NCI-H1694 treated with DMSO at 0.1 percent for 48 hours (cell line): ENCODE data around the gene PTPRM.

Experiments
- DNase-seq: peaks from one replicate; lab custom pipeline; 2025; lab: John Stamatoyannopoulos, UW

The PTPRM gene

DNA sequence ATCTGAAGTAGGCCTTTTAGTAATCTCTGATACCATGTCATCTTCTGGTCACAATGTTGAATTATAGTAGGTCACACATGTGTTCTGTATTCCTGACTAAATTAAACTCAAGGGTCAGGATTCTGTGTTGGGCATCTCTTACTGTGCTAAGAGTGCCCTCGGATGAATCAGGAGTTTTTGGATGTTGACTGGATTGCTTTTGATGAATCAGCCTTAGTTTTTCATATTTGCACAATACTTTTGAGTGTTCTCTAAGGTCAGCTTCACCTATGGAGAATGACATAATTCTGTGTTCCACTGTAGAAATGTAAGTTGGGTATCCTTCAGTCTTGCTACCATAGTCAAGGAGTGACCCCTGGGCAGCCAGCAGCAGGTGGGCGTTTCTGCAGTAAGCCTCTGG, 190.1 kb downstream of the PTPRM start:
- no peak for DNase-seq

DNA sequence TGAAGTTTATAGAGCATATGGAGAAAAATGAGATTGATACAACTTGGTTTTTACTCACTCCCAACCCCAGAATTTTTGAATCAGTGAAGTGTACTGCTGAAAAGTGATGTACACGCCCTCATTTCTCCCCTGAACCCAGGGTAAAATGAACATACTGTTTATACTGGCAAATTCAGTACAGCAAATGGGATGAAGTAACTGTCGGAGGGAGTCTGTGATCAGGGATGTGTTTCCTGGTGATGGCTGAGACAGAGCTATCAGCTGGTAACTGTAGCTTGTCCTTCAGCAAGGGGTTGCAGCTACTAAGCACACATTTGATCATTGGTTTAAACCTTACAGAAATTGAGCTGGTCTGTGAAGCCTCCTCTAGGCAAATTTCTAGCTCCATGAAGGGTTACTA, 191.6 kb downstream of the PTPRM start:
- no peak for DNase-seq

DNA sequence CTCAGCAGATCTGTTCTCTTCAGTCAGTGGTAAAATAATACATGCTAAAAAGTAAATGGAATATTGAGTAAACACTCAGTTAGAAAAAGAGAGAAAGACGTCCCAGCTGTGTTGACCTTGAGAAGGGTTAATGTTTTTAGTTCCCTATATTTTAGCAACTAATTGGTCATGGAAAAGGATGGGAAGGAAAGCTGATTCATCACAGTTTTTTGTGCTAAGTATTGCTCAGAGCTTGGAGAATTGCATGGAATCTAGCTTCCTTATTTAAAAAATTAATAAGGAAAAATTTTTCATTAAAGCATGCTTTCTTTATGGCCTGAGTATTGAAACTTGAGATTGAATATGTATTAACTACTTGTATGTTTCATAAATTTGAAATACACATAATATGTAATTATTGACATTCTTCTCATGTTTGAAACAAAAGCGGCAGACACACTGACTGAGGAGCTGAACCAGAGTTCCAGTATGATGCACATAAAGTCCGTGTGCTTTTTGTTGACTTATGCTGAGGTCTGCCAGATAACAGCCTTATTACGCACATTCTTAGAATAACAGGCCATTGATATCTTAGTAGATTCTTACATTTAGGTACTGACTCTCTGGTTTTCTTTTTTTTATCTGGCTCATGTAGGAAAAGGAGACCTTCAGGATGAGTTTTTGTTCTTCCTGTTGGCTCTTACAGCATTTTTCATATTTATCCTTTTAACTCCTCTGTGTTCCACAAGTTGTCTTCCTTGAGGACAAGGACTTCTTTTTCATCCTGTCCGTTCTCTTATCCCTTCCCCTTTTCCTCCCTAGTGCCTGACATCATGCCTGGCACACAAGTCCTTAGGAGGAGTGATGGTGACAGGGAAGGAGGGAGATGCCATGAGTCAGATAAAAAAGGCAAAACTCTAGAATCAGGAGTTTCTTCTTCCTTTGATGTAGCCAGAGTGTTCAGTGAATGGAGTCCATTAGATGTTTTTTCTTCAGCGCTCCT, 194.1 kb downstream of the PTPRM start:
- no peak for DNase-seq

DNA sequence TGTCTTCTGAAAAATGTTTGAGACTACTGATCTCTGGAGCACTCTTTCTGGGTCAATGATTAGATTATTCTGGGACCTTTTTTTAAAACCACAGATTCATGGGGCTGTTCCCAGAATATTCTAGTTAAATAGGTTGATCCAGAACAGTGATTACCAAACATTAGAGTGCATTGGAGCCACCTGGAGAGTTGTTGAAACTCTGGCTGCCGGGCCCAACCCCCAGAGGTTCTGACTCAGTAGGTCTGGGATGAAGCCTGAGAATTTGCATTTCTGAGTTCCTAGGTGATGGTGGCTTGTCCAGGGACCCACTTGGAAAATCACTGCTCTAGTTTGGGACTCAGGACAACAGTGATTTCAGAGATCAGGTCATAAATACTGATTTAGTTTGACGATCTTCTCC, 197.3 kb downstream of the PTPRM start:
- no peak for DNase-seq

DNA sequence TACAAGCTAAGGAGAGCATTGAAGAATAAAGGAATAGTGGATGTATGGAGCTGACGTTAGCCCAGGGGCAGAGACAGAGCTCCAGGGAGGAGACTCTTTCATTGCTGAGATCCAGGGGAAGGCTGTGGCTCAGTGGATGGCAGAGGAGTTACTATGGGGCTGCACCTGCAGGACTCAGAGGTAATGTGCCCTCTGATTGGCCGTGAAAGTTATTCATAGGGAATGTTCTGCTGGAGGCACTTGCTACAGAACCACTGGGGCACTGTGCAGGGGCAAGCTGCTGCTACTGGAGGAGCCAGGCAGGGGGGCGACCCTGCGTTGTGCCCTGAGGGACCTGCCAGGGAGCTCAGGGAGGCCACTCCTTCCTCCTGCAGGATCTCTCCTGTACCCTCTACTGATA, 199.2 kb downstream of the PTPRM start:
- no peak for DNase-seq

DNA sequence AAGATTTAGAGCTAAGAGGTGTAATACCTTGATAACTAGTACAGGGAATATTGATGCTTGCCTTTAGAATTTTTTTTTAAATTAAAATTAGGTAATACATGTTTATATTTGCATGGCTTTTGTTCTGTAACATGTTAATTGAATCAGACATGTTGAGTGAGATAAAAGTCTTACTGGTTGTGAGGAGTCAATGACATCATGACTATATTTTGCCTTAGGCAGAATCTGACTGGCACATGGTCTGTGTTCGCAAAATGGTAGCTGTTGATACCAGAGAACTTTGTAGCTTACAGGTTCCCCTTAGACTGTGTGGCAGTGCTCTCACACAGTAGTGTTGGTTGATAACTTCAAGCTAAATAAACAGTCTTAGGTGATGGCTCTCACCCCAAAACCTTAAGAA, 199.7 kb downstream of the PTPRM start:
- no peak for DNase-seq

DNA sequence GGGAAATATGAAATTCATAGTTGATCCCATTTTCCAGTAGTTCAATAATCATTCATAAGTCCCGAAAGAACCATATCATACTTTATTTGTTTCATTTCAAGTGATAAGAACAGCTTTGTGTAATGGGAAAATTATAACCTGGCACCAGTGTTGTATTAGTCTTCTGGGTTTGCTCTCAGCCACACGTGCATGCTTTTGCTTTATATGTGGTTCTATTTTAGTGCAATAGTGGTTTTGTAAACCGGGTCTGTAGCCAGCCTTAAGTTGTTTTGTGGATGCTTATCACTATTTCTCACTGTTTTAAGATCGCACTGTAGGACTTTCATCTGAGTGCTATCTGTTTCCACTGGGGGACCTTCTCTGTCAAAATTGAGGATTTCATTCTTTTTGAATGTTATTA, 203.8 kb downstream of the PTPRM start:
- DNase-seq, result no peak

DNA sequence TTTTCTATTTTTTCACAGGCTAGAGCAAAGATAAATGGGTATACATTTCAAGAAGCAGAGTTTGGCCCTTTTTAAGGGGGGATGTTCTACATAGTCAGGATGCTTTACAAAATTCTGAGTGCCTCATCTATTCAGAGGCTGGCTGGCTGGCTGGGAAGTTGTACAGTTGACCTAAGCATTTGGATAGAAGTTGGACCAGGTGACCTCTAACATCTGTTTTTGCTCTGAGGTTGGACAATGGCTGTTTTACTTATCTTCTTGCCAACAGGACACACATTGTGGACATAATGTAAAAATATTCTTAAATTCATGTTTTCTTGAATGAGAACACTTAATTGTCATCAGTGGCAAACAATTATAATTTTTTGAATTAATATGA, 205.4 kb downstream of the PTPRM start:
- no peak for DNase-seq

DNA sequence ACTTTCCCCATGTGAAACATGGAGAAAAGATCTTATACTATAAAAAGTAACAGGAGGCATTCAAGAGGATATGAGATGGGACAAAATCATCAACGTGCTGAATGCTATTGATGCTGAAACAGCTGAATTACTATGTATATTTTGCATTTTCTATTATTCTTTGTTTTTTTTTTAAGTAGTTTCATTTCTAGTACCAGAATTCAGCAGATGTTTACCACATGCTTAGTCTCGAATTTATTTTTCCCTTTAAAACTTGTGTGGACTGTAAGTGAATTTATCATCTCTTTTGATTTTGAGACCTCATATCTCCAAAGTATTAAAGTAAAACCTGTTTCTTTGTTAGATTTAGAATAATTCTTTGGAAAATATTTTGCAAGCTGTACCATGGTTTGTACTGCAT, 205.8 kb downstream of the PTPRM start:
- no peak for DNase-seq

DNA sequence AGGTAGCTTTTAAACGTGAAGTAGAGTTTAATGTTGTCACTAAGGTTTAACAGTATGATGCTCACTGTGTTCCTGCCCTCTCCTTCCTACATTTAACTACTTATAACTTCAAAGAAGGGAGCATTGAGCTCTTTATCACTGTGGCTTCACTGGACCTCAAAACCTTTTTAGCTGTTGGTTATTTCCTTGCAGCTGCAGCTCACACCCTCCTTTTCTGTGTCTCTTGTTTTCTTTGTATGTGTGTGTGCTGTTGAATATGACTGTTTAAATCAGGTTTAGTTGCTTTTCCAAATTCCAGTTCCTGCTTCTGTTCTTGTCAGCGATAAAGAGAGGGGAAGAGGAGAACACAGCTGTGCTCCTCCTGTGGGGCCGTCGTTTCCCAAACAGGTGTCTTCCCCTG, 208.0 kb downstream of the PTPRM start:
- no peak for DNase-seq

DNA sequence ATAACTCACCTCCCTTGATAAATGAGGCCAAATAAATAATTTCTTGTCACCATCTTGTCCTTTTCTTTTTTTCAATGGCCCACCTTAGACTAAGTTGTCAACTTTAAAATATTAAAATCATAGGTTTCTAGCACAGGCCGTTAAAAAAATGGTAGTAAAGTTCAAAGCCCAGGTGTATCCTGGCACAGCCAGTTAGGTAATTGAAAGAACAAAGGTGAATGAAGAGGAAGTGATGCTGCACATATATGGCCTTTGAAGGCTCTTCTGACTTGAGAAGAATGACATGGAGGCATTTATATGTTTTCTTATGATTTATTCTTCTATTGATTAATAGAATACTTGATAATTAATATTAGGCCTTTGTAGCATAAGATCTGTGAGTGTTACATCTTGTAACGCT, 208.7 kb downstream of the PTPRM start:
- DNase-seq, result no peak

DNA sequence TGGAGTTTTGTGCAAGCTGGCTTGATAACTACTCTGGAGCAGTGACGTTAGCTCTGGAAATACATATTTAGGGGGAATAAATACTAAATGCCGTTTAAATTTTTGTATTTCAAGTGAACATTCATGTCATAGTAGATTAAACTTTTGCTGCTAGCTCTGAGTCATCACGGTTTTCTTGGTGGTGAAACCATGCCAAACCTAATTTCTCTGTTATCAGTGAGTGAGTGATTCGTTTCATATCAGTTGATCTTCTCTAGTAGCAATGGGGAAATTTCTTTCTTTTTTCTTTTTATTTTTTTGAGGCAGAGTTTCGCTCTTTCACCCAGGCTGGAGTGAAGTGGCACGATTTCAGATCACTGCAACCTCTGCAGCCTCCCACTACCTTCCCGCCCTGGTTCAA, 211.1 kb downstream of the PTPRM start:
- DNase-seq, result no peak

DNA sequence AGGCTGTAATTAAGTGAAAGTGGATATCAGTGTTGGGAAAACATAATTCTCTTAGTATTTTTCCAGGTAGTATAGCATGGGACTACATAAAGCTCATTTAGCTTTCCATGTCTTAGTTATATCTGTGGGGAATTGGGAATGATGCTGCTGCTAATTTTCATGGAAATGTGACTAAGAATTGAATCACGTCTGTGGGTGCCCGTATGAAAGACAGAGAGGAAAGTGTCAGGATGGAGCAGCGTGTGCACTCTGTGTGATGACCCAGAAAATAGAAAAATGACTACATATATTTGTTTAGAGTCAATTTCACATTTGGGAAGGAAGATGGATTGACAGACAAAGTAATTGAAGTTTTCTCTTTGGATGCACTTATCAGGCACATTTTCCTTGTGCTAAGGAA, 212.1 kb downstream of the PTPRM start:
- DNase-seq, result no peak

DNA sequence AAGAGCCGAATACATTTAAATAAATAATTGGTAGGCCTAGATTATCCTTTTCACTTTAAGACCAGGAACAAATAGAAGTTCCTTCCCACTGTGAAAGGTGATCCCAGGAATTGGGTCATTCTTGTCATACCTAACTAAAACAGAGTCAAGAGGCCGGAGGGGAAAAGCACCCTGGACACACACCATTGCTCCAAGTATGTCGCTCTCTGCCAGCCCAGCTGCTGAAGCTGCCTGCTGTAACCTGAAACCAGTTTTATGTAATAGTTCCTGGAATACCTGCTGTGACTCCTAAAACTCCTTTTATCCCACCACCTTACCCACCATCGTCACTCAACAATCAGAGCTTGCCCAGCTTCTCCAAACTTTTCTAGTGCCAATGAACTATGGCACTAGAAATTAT, 217.1 kb downstream of the PTPRM start:
- DNase-seq, result no peak

DNA sequence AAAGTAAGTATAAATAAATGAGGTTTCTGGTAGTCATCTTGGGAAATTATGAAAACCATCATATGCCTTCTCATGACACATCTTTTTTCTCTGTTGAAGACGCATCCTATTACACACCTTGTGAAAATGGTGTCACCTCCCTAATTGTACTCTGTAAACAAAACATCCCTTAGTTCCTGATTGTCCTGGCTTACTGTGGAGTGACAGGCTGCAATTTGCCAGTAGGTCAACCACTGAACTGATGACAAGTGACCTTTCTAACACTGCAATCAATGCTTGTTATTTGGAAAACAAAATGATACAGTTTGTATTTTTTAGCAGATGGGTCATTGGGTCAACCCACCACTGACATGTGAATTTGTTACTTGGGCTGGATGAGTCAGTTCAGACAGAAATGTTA, 219.5 kb downstream of the PTPRM start:
- no peak for DNase-seq

DNA sequence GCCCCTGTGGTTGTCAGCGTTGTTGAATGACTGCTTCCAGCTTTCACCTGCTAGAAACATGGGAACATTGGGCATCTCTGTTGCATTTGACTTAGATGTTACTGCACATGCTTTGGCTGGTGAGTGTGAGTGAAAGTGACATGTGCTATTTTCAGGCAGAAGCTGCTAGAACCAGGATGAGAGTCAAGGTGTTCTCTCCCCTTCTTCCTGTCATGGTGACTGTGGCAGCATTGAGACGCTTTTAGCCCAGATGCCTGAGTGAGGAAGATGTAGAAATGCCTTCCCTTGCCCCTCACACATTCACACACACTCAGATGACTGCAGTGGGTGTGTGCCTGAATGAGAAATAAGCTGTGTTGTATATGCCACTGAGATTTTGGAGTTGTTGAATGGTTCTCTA, 220.2 kb downstream of the PTPRM start:
- no peak for DNase-seq

DNA sequence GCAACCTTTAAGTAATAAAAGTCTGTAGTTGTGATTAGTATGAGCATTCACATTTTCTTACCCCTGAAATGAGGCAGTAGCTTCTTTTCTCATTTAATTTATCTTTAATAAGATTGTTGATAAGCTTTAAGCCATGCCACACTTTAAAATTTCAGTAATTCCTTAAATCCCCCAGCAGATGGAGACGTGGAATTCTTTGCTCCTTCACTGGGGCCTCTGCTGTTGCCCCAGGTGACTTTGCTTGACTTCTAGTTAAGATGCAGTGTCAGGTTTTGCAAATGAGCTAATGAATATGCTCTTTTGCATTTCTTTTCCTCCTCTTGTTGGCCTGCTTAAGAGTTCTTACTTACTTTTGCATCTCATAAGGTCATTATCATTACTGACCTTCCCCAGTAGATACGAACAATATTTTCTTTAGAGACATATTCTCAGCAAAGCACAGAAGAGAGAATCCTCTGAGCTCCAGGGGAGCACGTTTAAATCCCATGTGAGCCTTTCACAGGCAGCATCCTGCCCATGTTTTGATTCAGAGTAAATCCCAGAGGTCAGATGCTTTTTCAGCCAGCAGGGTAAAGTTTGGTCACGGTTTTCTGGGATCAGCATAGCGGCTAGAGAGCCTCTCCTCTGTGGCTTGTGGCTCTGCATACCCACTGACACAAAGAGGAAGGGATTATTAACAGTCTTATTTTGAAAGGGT, 222.9 kb downstream of the PTPRM start:
- peak; percentile 0 for DNase-seq

DNA sequence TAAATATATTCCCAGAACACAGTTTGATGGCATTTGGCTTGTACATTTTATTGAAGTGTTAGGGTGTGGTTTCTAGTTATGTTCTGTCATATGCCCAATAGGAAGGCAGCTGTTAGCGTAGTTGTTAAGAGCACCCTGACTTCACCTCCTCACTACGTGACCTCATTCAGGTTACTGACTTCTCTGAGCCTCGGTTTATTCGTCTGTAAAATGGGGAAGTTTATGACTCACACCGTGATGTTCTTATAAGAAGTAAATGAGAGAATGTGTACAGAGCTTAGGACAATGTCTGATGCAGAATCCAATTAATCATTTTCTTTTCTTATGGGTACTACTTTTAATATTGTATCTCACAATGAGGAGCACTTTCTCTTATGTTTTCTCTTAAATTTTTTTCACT, 226.0 kb downstream of the PTPRM start:
- DNase-seq, result no peak

DNA sequence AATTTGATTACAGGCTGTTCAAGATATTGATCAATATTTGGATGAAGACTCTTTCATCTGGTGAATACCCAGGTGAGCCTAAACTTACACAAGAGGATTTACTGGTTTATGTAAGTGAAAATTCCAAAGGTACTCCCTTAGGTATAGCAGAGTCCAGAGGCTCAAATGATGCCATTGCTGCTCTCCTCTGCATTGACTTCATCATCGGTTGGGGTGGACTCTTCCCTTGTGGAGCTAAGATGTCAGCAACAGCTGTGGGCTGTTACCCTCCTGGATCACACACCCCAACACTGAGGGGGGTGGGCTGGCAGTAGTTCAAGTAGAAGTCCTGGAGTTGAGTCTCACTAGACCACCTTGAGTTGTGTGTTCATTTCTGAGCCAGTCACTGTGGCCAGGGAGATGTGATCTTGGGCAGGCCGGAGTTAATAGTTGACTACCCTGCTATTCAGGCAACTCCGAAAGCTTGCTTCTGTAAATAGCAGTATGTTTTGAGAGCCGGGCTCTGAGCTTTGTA, 236.9 kb downstream of the PTPRM start:
- no peak for DNase-seq

DNA sequence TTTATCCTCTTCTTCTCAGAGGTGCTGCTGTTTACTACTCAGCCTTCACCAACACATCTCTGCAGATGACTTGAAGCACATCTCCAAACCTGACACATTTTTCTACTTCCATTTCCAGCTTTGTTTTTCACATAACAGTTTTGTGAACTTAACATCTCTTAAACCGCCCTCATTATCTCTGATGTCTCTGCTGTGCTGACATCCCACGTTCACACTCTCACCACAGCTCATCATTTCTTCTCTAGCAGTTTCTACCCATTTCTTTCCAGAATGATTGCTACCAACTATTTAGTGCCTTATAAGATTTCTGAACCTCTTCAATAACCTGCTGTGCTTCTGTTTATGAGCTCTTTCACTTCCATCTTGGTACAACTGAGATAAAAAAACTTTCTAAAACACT, 238.0 kb downstream of the PTPRM start:
- no peak for DNase-seq

DNA sequence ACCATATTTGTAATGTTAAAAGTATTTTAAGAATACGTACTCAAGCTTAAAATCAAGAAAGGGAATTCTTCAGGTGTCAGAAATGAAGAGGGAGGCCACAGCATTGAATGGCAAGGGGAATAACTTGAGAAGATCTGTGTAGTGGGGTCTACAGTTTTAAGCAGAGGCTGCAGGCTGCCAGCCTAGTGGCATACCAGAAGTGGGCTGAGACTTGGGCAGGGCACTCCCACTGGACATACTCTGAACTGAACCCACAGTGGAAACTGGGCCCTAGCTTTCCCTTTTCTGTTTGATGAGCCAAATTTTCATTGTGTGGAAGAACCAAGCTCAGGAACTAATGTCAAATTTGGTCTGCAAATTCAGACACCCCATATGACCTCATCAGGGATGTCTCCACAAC, 238.8 kb downstream of the PTPRM start:
- DNase-seq, result no peak

DNA sequence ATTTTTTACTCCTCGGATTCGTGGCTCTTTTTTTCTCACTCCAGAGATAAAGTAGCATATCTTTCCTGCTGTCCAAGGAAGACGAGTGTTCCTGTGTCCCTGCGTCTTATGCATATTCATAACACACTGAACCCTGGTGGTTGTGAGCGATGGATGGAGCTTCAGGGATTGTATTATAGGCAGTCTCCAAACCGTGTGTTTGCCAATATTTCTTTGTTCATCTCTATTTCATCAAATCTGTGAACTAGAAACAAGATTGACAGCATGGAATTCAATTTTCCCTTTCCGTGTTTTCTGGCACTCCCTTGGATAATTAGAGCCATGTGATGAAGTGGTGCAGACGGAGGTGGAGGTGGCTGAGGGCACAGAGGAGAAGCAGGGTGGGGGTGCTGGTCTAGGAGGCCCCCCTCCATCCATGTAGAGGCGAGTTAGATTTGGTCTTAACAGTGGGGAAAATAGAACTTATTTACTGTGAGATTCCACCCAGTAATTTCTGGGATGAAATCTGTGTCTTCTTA, 240.9 kb downstream of the PTPRM start:
- DNase-seq, result no peak

DNA sequence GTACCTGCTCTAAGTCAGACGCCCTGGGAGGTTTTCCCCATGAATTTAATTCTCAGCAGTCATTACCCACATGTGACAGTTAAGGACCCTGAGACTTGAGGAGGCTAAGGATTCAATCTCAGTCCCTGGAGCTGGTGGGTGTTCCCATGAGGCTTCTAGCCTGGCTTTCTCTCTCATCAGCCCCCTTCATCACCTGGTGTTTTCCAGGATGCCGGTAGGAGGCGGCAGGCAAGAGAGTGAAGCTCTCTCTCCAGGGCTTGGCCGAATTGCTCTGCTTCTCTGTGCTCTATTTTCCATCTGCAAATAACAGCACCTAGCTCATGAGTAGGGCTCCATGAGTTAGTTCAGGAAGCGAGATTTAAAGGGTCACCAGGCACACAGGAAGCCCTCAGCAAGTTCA, 241.9 kb downstream of the PTPRM start:
- no peak for DNase-seq
